SU-DHL-6 (cell line): ENCODE data around the gene SRA1.

Experiments used
- CTCF ChIP-seq: fragments of 200-600 bp; sonication (generic); IDR thresholded peaks from one replicate; pipeline ENCODE4 v1.5.1; 2017; ENCODE audit warnings: antibody characterized with exemption, mild to moderate bottlenecking, low read length, moderate library complexity; ENCODE audit not compliant: insufficient read depth, poor library complexity, severe bottlenecking
- EZH2phosphoT487 ChIP-seq: fragments of 200-600 bp; sonication (generic), shearing (Covaris generic); conservative IDR thresholded peaks from 2 replicates; pipeline ENCODE4 v1.6.1; 2018; ENCODE audit warnings: mild to moderate bottlenecking, antibody characterized with exemption, low read length, moderate library complexity, mixed read lengths

- TF ChIP-seq CTCF (no peak), EZH2phosphoT487 (no peak)
These were observed 692 bp upstream of the SRA1 start for GRCh38 chr5:140557965-140558364.
